ENCODE results near the gene ZG16. TPM values are rescaled to one million over a fixed set of nuclear protein-coding genes. Genes with fewer than 3 reads are reported as not detected.
A peak's percentile ranks its signal among the peaks of the same experiment; 100 is the strongest.
"Not testable (repeated sequence)": the region's sequence is repeated elsewhere in the genome, so short reads cannot be mapped to it uniquely, and the experiment has no call there.

Gene ZG16
- total and polyA plus RNA-seq, 3 experiments from 2014 or later: not detected

- Mint-ChIP-seq H3K27me3 (peaks cover 0 to 5% of the 10 kb centered on the region in 2 donors), H3K4me1 (peaks cover 70 to 80% (median 74%) of the 10 kb centered on the region in 3 donors), H3K4me3 (peak overlapping the region; percentile 96 to 100 (median 99)), H3K36me3 (peaks cover 29 to 72% (median 32%) of the 10 kb centered on the region in 3 donors), H3K9me3 (peaks cover 0 to 3% (median 0%) of the 10 kb centered on the region in 5 donors), H3K27ac (peak overlapping the region; percentile 98 to 100 (median 100))
- peak in 3 of 5 donors; percentile 32 to 60 (median 51) for DNase-seq
- ChIA-PET POLR2A (interaction anchor here (0.6 to 3.1 kb wide), 6 partner anchors 41 to 72 kb away, joined by 4 to 28 read pairs (median 8); partner anchors contain the start of genes KIF22, MAZ and PAGR1), CTCF (interaction anchor here (0.6 to 4.9 kb wide), 8 partner anchors 15 to 71 kb away, joined by 3 to 28 read pairs (median 4); partner anchors contain the start of genes KIF22 and PAGR1)
- Histone ChIP-seq H3K4me3 (ENCODE audit: low read length) (peak overlapping the region; percentile 86), H3K4me1 (ENCODE audit: insufficient read depth, low read length) (peaks cover 77% of the 10 kb centered on the region), H3K27me3 (ENCODE audit: insufficient read depth, low read length, poor library complexity, severe bottlenecking) (no peaks in the 10 kb centered on the region), H3K36me3 (ENCODE audit: insufficient read depth, low read length) (peaks cover 21% of the 10 kb centered on the region), H3K9me3 (ENCODE audit: low read length) (no peaks in the 10 kb centered on the region), H3K27ac (ENCODE audit: low read depth, low read length) (peak overlapping the region; percentile 97)
Measured at GRCh38 chr16:29744541-29745101, 33.4 kb upstream of the ZG16 start.

- peak overlapping the region; percentile 86 for H3K4me3 ChIP-seq (ENCODE audit: low read length)
- CTCF ChIA-PET: interaction anchor here (0.6 to 4.9 kb wide), 8 partner anchors 16 to 62 kb away, joined by 3 to 28 read pairs (median 4); partner anchors contain the start of gene KIF22
- DNase-seq: peak; percentile 34 to 83 (median 71)
- peak overlapping the region; percentile 98 to 100 (median 100) for H3K27ac Mint-ChIP-seq
- no peaks in the 10 kb centered on the region for H3K27me3 ChIP-seq (ENCODE audit: insufficient read depth, low read length, poor library complexity, severe bottlenecking)
- peak overlapping the region; percentile 97 for H3K27ac ChIP-seq (ENCODE audit: low read depth, low read length)
- POLR2A ChIA-PET: interaction anchor here (1.2 to 3.1 kb wide), 8 partner anchors 9 to 62 kb away, joined by 4 to 28 read pairs (median 6); partner anchors contain the start of genes KIF22 and MAZ
- H3K36me3 ChIP-seq (ENCODE audit: insufficient read depth, low read length): peaks cover 21% of the 10 kb centered on the region
- H3K9me3 ChIP-seq (ENCODE audit: low read length): no peaks in the 10 kb centered on the region
- peaks cover 71% of the 10 kb centered on the region for H3K4me1 ChIP-seq (ENCODE audit: insufficient read depth, low read length)
- peaks cover 0 to 5% of the 10 kb centered on the region in 2 donors for H3K27me3 Mint-ChIP-seq
- peaks cover 0 to 3% (median 0%) of the 10 kb centered on the region in 5 donors for H3K9me3 Mint-ChIP-seq
- H3K36me3 Mint-ChIP-seq: peaks cover 24 to 71% (median 28%) of the 10 kb centered on the region in 3 donors
- peak overlapping the region; percentile 96 to 100 (median 99) for H3K4me3 Mint-ChIP-seq
- H3K4me1 Mint-ChIP-seq: peaks cover 63 to 74% (median 67%) of the 10 kb centered on the region in 3 donors
Measured at GRCh38 chr16:29745121-29745852, 32.8 kb upstream of the ZG16 start.

GRCh38 chr16:29745853-29746345 is 32.2 kb upstream of the ZG16 start, which contains the start of gene C16orf54:
TSS of gene C16orf54 (minus strand) at chr16:29745990. CDS start at chr16:29744951, 1,039 bp downstream.
- Histone ChIP-seq H3K4me3 (ENCODE audit: low read length) (peak within 1 kb of the TSS; percentile 86), H3K9me3 (ENCODE audit: low read length) (no peaks in the 10 kb centered on the region), H3K36me3 (ENCODE audit: insufficient read depth, low read length) (peaks cover 21% of the 10 kb centered on the region), H3K27me3 (ENCODE audit: insufficient read depth, low read length, poor library complexity, severe bottlenecking) (no peaks in the 10 kb centered on the region), H3K4me1 (ENCODE audit: insufficient read depth, low read length) (peaks cover 65% of the 10 kb centered on the region), H3K27ac (ENCODE audit: low read depth, low read length) (peak within 1 kb of the TSS; percentile 97)
- H3K4me3 Mint-ChIP-seq: peak within 1 kb of the TSS; percentile 96 to 100 (median 99)
- DNase-seq: peak; percentile 89 to 99 (median 98)
- H3K9me3 Mint-ChIP-seq: peaks cover 0 to 3% (median 0%) of the 10 kb centered on the region in 5 donors
- ChIA-PET CTCF (interaction anchor here (1.0 to 4.9 kb wide), 8 partner anchors 9 to 70 kb away, joined by 3 to 28 read pairs (median 4); partner anchors contain the start of genes KIF22 and PAGR1), POLR2A (interaction anchor here (0.7 to 3.0 kb wide), 9 partner anchors 9 to 66 kb away, joined by 3 to 28 read pairs (median 6); partner anchors contain the start of gene KIF22)
- peaks cover 24 to 66% (median 27%) of the 10 kb centered on the region in 3 donors for H3K36me3 Mint-ChIP-seq
- peaks cover 0 to 5% of the 10 kb centered on the region in 2 donors for H3K27me3 Mint-ChIP-seq
- H3K27ac Mint-ChIP-seq: peak within 1 kb of the TSS; percentile 98 to 100 (median 100)
- H3K4me1 Mint-ChIP-seq: peaks cover 57 to 70% (median 61%) of the 10 kb centered on the region in 3 donors

DNA sequence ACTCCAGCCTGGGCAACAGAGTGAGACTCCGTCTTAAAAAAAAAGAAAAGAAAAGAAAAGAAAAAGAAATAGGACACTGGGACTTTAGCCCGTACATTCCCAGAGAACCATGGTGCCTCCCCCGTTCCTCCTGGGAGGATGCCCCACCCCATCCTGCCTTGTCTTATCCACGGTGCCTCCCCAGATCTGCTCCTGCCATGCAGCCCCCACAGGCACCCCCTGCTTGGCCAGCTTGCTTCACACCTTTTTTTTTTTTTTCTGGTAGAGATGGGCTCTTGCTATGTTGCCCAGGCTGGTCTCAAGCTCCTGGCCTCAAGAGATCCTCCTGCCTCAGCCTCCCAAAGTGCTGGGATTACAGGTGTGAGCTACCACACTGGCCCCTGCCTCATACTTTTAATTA is 31.5 kb upstream of the ZG16 start:
- Mint-ChIP-seq H3K36me3 (peaks cover 21 to 60% (median 22%) of the 10 kb centered on the region in 3 donors), H3K4me3 (peak overlapping the region; percentile 96 to 100 (median 99)), H3K27ac (peak overlapping the region; percentile 98 to 100 (median 100)), H3K4me1 (peaks cover 51 to 69% (median 55%) of the 10 kb centered on the region in 3 donors)
- H3K9me3 Mint-ChIP-seq; H3K27me3 Mint-ChIP-seq; H3K27me3 ChIP-seq (ENCODE audit: insufficient read depth, low read length, poor library complexity, severe bottlenecking); H3K9me3 ChIP-seq (ENCODE audit: low read length): not testable (repeated sequence)
- peak overlapping the region; percentile 86 for H3K4me3 ChIP-seq (ENCODE audit: low read length)
- ChIA-PET POLR2A (interaction anchor here (0.7 to 3.0 kb wide), 10 partner anchors 8 to 154 kb away, joined by 3 to 28 read pairs (median 4); partner anchors contain the start of gene KIF22), CTCF (interaction anchor here (0.7 to 4.9 kb wide), 9 partner anchors 8 to 69 kb away, joined by 3 to 28 read pairs (median 4); partner anchors contain the start of genes KIF22 and PAGR1)
- peaks cover 58% of the 10 kb centered on the region for H3K4me1 ChIP-seq (ENCODE audit: insufficient read depth, low read length)
- DNase-seq: peak in 1 of 5 donors; percentile 18
- H3K27ac ChIP-seq (ENCODE audit: low read depth, low read length): peak overlapping the region; percentile 97
- H3K36me3 ChIP-seq (ENCODE audit: insufficient read depth, low read length): peaks cover 21% of the 10 kb centered on the region

- Mint-ChIP-seq H3K4me1 (peaks cover 37 to 52% (median 39%) of the 10 kb centered on the region in 3 donors), H3K9me3 (peaks cover 0 to 3% (median 0%) of the 10 kb centered on the region in 5 donors), H3K4me3 (peak overlapping the region in 4 of 7 donors; percentile 4 to 55 (median 24)), H3K27me3 (peaks cover 0 to 5% of the 10 kb centered on the region in 2 donors), H3K36me3 (peaks cover 19 to 44% (median 20%) of the 10 kb centered on the region in 3 donors), H3K27ac (peak overlapping the region; percentile 70 to 100 (median 98))
- Histone ChIP-seq H3K36me3 (ENCODE audit: insufficient read depth, low read length) (peaks cover 14% of the 10 kb centered on the region), H3K27ac (ENCODE audit: low read depth, low read length) (no peak overlapping the region), H3K9me3 (ENCODE audit: low read length) (no peaks in the 10 kb centered on the region), H3K27me3 (ENCODE audit: insufficient read depth, low read length, poor library complexity, severe bottlenecking) (no peaks in the 10 kb centered on the region), H3K4me1 (ENCODE audit: insufficient read depth, low read length) (peaks cover 42% of the 10 kb centered on the region), H3K4me3 (ENCODE audit: low read length) (no peak overlapping the region)
- DNase-seq: peak in 1 of 5 donors; percentile 24
- CTCF ChIA-PET: interaction anchor here (0.8 to 1.9 kb wide), 3 partner anchors 37 to 74 kb away, joined by 3 to 7 read pairs (median 3); no protein-coding TSS in a partner anchor
- POLR2A ChIA-PET: no interaction called here
Measured at GRCh38 chr16:29747947-29748759, 29.9 kb upstream of the ZG16 start.

DNA sequence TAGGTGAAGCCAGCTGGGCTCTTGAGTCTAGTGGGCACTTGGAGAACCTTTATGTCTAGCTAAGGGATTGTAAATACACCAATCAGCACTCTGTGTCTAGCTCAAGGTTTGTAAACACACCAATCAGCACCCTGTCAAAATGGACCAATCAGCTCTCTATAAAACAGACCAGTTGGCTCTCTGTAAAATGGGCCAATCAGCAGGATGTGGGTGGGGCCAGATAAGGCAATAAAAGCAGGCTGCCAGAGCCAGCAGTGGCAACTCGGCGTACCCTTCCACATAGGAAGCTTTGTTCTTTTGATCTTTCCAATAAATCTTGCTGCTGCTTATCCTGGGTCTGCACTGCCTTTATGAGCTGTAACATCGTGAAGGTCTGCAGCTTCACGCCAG is 29.3 kb upstream of the ZG16 start:
- H3K9me3 ChIP-seq (ENCODE audit: low read length); H3K36me3 ChIP-seq (ENCODE audit: insufficient read depth, low read length); H3K27ac ChIP-seq (ENCODE audit: low read depth, low read length); POLR2A ChIA-PET; H3K4me3 ChIP-seq (ENCODE audit: low read length); H3K9me3 Mint-ChIP-seq; H3K27me3 Mint-ChIP-seq; H3K27me3 ChIP-seq (ENCODE audit: insufficient read depth, low read length, poor library complexity, severe bottlenecking): not testable (repeated sequence)
- CTCF ChIA-PET: interaction anchor here (0.6 to 1.9 kb wide), 4 partner anchors 37 to 74 kb away, joined by 3 to 7 read pairs (median 3); no protein-coding TSS in a partner anchor
- H3K4me1 ChIP-seq (ENCODE audit: insufficient read depth, low read length): peaks cover 36% of the 10 kb centered on the region
- H3K27ac Mint-ChIP-seq: peak overlapping the region in 7 of 8 donors; percentile 33 to 86 (median 74)
- DNase-seq: peak in 1 of 5 donors; percentile 31
- peaks cover 14 to 38% (median 18%) of the 10 kb centered on the region in 3 donors for H3K36me3 Mint-ChIP-seq
- H3K4me3 Mint-ChIP-seq: peak overlapping the region in 2 of 7 donors; percentile 12 to 15
- peaks cover 33 to 50% (median 33%) of the 10 kb centered on the region in 3 donors for H3K4me1 Mint-ChIP-seq
